ENCODE results near the gene CNTN4.

GRCh38 chr3:2211568-2211967, 112.9 kb downstream of the CNTN4 start:
- TF ChIP-seq CTCF (IDR thresholded peaks at IDR 0.05; ENCODE audit: low read length) = no peak
- TF ChIP-seq EZH2 (IDR thresholded peaks at IDR 0.05; ENCODE audit: borderline replicate concordance, low read length) = no peak
